Measurements from ENCODE around the gene DNAJB11. TPM values are rescaled to one million over a fixed set of nuclear protein-coding genes. Genes with fewer than 3 reads are reported as not detected.

The DNAJB11 gene
- total RNA-seq, 3 donors from 2014 or later, result 40.0 to 41.6 (median 41.6) TPM

DNA sequence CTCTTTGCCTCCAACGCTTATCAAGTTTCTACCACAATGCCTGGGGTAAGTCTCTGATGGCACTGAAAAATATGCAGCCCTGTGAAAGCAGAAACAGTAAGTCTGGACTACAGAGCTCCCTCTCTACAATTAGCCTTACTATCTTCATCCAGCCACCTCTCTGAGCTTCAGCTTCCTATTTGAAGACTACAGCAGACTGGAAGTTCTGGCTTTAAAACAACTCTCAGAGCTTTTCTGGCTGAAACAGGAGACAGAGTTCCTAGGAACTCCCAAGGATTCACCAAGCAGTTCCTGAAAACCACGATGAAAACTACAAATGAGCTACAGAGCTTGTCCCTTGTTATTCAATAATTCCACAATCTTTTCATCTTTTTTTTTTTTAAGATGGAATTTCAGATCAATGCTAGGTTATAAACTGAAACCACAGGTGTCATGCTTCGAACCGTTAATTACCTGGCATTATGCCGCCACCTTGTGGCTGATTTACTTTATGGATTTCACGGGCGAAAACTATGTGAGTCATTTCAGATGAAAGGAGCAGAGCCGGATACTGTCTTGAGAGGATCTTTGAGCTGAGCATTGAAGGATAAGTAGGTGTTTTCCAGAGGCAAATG, 30.2 kb upstream of the DNAJB11 start:
- TF ChIP-seq, protein P1, sequence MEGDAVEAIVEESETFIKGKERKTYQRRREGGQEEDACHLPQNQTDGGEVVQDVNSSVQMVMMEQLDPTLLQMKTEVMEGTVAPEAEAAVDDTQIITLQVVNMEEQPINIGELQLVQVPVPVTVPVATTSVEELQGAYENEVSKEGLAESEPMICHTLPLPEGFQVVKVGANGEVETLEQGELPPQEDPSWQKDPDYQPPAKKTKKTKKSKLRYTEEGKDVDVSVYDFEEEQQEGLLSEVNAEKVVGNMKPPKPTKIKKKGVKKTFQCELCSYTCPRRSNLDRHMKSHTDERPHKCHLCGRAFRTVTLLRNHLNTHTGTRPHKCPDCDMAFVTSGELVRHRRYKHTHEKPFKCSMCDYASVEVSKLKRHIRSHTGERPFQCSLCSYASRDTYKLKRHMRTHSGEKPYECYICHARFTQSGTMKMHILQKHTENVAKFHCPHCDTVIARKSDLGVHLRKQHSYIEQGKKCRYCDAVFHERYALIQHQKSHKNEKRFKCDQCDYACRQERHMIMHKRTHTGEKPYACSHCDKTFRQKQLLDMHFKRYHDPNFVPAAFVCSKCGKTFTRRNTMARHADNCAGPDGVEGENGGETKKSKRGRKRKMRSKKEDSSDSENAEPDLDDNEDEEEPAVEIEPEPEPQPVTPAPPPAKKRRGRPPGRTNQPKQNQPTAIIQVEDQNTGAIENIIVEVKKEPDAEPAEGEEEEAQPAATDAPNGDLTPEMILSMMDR (IDR thresholded peaks at IDR 0.05), result peak; percentile 48 to 83 (median 79)
- TF ChIP-seq POLR2A (IDR thresholded peaks at IDR 0.05), result no peak
- Histone ChIP-seq H3K4me3 (no peak overlapping the region), H3K36me3 (no peaks in the 10 kb centered on the region), H3K9me3 (no peaks in the 10 kb centered on the region), H3K27ac (no peak overlapping the region), H3K4me1 (peaks cover 0 to 4% of the 10 kb centered on the region in 2 donors), H3K27me3 (no peaks in the 10 kb centered on the region)
- DNase-seq (ENCODE audit: low spot score in 2 of 2), result peak; percentile 67 to 71
- intact Hi-C loops (cut with DNase I; ENCODE audit: low total_unique reads), result no loop called here

DNA sequence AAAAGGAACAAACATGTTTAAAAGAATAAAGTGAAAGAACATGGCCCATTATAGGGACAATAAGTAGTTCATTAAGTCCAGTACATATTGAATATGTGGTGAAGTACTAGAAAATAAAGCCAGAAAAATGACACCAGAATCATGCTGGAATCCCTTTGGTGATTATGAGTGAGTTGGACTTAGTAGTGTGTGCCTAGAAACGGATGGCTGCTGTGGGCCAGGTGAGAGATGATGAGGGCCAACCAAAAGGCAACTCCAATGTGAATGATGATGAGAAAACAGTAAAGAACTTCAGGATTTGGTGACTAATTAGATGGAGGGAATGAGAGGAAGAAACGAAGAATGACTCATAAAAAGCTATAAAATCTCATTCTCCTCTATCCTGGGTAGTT, 29.7 kb upstream of the DNAJB11 start:
- Histone ChIP-seq H3K36me3 (no peaks in the 10 kb centered on the region), H3K27me3 (no peaks in the 10 kb centered on the region), H3K27ac (no peak overlapping the region), H3K4me3 (no peak overlapping the region), H3K4me1 (peaks cover 0 to 4% of the 10 kb centered on the region in 2 donors), H3K9me3 (no peaks in the 10 kb centered on the region)
- intact Hi-C loops (cut with DNase I; ENCODE audit: low total_unique reads), result no loop called here
- TF ChIP-seq POLR2A (IDR thresholded peaks at IDR 0.05) (no peak), POLR2AphosphoS5 (IDR thresholded peaks at IDR 0.05) (no peak)
- TF ChIP-seq, protein P1 (IDR thresholded peaks at IDR 0.05), result no peak
- no peak for DNase-seq (ENCODE audit: low spot score in 2 of 2)

DNA sequence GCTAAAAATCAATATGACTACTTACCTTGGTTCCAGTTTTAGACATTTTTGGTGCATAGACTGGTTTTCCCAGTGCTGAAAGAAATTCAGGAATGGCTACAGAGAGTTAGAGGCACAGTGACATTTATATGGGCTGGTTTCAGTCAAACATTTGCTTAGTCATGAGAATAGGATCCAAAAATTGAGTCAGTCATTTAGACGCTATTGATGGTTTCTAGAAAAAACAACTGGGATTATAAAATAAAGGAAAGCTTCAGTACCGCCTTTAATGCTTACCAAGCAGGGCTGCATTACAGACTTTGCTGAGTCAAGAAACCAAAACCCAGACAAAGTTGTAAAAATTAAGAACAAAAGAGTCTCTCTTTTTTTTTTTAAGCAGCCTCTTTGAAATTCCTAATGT, 26.2 kb upstream of the DNAJB11 start, which contains the start of gene CRYGS:
TSS of gene CRYGS (minus strand) at position 100 of the 400 bp plus-strand sequence. CDS start at position 46, 54 bp downstream.
- Histone ChIP-seq H3K4me1 (peaks cover 0 to 4% of the 10 kb centered on the region in 2 donors), H3K27ac (no peak within 1 kb of the TSS), H3K4me3 (no peak within 1 kb of the TSS), H3K9me3 (no peaks in the 10 kb centered on the region), H3K36me3 (no peaks in the 10 kb centered on the region), H3K27me3 (no peaks in the 10 kb centered on the region)
- intact Hi-C loops (cut with DNase I; ENCODE audit: low total_unique reads), result no loop called here
- no peak for DNase-seq (ENCODE audit: low spot score in 2 of 2)
- TF ChIP-seq, protein P1 (IDR thresholded peaks at IDR 0.05), result no peak
- TF ChIP-seq POLR2AphosphoS5 (IDR thresholded peaks at IDR 0.05) (no peak), POLR2A (IDR thresholded peaks at IDR 0.05) (no peak)

DNA sequence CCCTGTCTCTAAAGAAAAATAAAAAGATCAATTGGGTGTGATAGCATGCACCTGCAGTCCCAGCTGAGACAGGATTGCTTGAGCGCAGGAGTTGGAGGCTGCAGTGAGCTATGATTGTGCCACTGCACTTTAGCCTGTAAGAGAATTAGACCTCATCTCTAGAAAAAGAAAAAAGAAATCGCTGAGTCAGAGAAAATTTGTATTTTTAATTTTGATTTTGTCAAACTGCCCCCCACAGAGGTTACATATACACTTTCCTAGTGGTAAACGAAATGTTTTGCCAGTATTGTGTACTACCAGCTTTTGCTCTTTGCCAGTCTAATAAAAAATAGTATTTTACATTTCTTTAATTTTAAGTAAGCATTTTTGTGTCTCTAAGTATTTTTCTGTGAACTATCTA, 21.0 kb upstream of the DNAJB11 start:
- intact Hi-C loops (cut with DNase I; ENCODE audit: low total_unique reads), result no loop called here
- no peaks in the 10 kb centered on the region for H3K27me3 ChIP-seq
- no peaks in the 10 kb centered on the region for H3K4me1 ChIP-seq
- no peak for TF ChIP-seq POLR2AphosphoS5 (IDR thresholded peaks at IDR 0.05)
- TF ChIP-seq POLR2A (IDR thresholded peaks at IDR 0.05), result no peak
- TF ChIP-seq, protein P1 (IDR thresholded peaks at IDR 0.05), result no peak
- no peaks in the 10 kb centered on the region for H3K36me3 ChIP-seq
- DNase-seq (ENCODE audit: low spot score in 2 of 2), result no peak
- H3K27ac ChIP-seq, result no peak overlapping the region
- no peak overlapping the region for H3K4me3 ChIP-seq
- H3K9me3 ChIP-seq, result no peaks in the 10 kb centered on the region

DNA sequence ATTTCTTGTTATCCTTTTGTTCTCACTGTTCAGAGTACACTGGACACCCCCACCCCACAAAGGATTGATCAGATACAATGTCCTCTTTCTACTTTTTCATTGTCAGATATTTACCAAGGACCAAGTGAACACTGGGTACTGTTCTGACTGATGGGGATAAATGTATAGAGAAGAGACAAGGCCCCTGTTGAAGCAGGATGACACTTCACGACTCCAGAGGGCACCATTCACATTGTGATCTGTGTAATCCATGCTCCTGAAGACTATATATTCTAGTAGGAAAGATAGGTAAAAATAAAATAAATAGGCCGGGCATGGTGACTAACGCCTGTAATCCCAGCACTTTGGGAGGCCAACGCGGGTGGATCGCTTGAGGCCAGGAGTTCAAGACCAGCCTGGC, 19.1 kb upstream of the DNAJB11 start:
- H3K4me3 ChIP-seq, result no peak overlapping the region
- no peaks in the 10 kb centered on the region for H3K4me1 ChIP-seq
- intact Hi-C loops (cut with DNase I; ENCODE audit: low total_unique reads), result no loop called here
- TF ChIP-seq POLR2AphosphoS5 (IDR thresholded peaks at IDR 0.05) (no peak), POLR2A (IDR thresholded peaks at IDR 0.05) (no peak)
- TF ChIP-seq, protein P1 (IDR thresholded peaks at IDR 0.05), result no peak
- H3K27me3 ChIP-seq, result no peaks in the 10 kb centered on the region
- no peaks in the 10 kb centered on the region for H3K9me3 ChIP-seq
- H3K36me3 ChIP-seq, result peaks cover 5% of the 10 kb centered on the region
- no peak overlapping the region for H3K27ac ChIP-seq
- no peak for DNase-seq (ENCODE audit: low spot score in 2 of 2)

Measured in breast epithelium (tissue), 4 donors.